Activated naive CD8-positive, alpha-beta T cell treated with anti-CD3 and anti-CD28 coated beads for 36 hours (primary cell): ENCODE measurements around the gene QPRT. TPM values are rescaled to one million over a fixed set of nuclear protein-coding genes. Genes with fewer than 3 reads are reported as not detected.
A peak's percentile ranks its signal among the peaks of the same experiment; 100 is the strongest.
"Not testable (repeated sequence)": the region's sequence is repeated elsewhere in the genome, so short reads cannot be mapped to it uniquely, and the experiment has no call there.

Experiments used
- DNase-seq: peaks from one replicate; pipeline ENCODE4 v3.0.0; 2021
- H3K27ac Mint-ChIP-seq: one replicate; pipeline ENCODE4 v1.8.0; 2022; ENCODE audit warnings: mild to moderate bottlenecking, moderate library complexity, mixed read lengths
- H3K27me3 Mint-ChIP-seq: one replicate; pipeline ENCODE4 v1.8.0; 2022; ENCODE audit warnings: mild to moderate bottlenecking, mixed read lengths
- H3K36me3 Mint-ChIP-seq: one replicate; pipeline ENCODE4 v1.8.0; 2021; ENCODE audit warnings: mild to moderate bottlenecking, mixed read lengths
- H3K4me1 Mint-ChIP-seq: one replicate; pipeline ENCODE4 v1.8.0; 2021; ENCODE audit warnings: mixed read lengths
- H3K4me3 Mint-ChIP-seq: one replicate; pipeline ENCODE4 v1.8.0; 2022; ENCODE audit warnings: mild to moderate bottlenecking, moderate library complexity, mixed read lengths
- H3K9me3 Mint-ChIP-seq: one replicate; pipeline ENCODE4 v1.8.0; 2022; ENCODE audit warnings: mixed read lengths
- total RNA-seq, 2 experiments: library from RNA; stranded (reverse); gene quantifications; one replicate each; pipeline ENCODE4 v1.2.3, GENCODE V29; 2021

QPRT gene
- total RNA-seq, 2 experiments from 2014 or later, result 5.4 to 5.5 TPM

DNA sequence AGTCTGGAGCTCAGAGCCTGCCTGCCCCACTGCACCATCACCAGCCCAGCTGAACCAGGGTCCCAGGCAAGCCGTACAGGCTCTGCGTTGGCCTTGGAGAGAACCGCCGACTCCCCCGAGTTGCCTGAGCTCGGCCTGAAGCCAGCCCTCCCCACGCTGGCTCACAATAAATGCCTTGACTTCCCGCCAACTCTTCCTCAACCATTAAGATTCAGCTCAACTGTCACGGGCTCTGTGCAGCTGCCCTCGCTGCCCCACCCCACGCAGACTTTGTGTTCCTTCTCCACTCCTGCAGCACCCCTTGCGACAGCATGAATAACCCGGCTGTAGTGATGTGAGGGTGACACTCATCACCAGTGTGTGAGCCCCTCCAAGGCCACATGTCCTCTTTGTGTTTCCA, 4.8 kb upstream of the QPRT start:
- no peaks in the 10 kb centered on the region for H3K36me3 Mint-ChIP-seq
- no peak overlapping the region for H3K4me3 Mint-ChIP-seq
- no peak overlapping the region for H3K27ac Mint-ChIP-seq
- H3K9me3 Mint-ChIP-seq, result no peaks in the 10 kb centered on the region
- no peak for DNase-seq
- no peaks in the 10 kb centered on the region for H3K27me3 Mint-ChIP-seq
- H3K4me1 Mint-ChIP-seq, result peaks cover 15% of the 10 kb centered on the region

DNA sequence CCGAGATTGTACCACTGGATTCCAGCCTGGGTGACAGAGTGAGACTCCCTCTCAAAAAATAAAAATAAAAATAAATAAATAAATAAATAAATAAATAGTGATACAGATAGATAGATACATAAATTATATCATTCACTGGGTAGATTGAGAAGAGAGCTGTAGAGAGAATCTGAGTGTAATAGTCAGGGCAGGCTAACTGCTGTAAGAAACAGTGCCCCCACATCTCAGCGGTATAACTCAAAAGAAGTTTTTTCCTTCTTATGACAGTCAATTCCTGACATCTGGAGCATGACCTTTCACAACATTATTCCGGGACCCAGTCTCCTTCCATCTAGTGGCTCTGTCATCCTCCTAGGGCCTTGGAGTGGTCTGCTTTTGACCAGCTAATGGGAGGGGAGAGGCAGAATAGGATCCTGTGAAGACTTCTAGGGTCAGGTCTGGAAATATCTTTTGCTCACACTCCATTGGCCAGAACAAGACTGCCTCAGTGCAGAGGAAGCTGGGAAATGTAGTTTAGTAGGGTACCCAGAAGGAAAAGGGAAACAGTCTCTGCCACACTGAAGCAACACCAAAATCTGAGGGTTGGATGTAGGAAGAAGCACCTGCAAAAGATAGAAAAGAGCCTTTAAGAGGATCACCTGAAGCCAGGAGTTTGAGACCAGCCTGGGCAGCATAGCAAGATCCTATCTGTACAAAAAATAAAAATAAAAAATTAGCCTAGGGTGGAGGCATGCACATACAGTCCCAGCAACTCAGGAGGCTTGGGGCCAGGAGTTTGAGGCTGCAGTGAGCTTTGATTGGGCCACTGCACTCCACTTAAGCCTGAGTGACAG, 3.0 kb upstream of the QPRT start:
- Mint-ChIP-seq H3K27me3 (no peaks in the 10 kb centered on the region), H3K36me3 (no peaks in the 10 kb centered on the region), H3K9me3 (no peaks in the 10 kb centered on the region), H3K4me1 (peaks cover 20% of the 10 kb centered on the region), H3K4me3 (no peak overlapping the region), H3K27ac (no peak overlapping the region)
- DNase-seq, result no peak

DNA sequence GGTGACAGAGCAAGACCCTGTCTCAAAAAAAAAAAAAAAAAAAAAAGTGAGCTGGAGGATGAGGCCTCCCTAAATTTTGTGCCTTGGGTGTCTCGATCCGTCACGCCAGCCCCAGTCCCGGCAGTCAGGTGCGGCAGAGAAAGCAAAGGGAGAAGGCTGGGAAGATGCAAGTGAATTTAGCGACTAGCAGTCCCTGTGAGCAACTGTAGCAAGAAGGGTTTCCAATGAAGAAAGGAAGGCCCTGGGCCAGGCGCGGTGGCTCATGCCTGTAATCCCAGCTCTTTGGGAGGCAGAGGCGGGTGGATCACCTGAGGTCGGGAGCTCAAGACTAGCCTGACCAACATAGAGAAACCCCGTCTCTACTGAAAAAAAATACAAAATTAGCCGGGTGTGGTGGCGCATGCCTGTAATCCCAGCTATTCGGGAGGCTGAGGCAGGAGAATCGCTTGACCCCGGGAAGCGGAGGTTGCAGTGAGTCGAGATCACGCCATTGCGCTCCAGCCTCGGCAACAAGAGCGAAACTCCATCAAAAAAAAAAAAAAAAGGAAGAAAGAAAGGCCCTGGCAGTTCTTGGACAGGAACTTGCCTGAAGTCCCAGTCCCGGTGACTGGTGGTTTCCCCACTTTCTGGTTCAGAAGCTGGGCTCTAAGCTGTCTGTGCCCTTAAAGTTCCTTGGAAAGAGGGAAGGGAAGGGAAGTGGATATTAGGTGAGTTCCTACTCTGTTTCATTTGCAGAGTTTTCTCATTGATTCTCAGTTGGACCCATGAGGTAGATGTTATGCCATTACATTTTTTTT, 1.8 kb upstream of the QPRT start:
- no peaks in the 10 kb centered on the region for H3K36me3 Mint-ChIP-seq
- H3K9me3 Mint-ChIP-seq, result no peaks in the 10 kb centered on the region
- peaks cover 20% of the 10 kb centered on the region for H3K4me1 Mint-ChIP-seq
- DNase-seq, result no peak
- H3K27ac Mint-ChIP-seq, result no peak overlapping the region
- no peak overlapping the region for H3K4me3 Mint-ChIP-seq
- no peaks in the 10 kb centered on the region for H3K27me3 Mint-ChIP-seq

DNA sequence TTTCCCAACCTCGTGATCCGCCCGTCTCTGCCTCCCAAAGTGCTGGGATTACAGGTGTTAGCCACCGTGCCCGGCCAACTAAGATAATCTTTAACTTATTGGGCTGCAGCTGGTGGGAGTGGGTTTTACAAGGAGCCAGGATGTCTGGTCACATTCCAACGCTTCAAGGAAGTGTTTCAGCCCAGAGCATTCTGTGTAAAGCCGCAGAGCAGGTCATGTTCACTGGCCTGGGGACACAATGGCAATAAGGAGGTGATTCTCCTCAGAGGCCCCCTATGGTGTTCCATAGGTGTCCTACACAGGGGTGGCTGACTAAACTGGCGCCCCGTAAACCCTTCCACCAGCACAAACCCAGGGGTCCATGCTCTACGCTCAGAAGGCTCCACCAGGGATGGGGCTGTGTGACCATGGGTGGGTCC, 1.2 kb downstream of the QPRT start:
- peak overlapping the region; percentile 54 for H3K4me3 Mint-ChIP-seq
- H3K36me3 Mint-ChIP-seq, result no peaks in the 10 kb centered on the region
- no peaks in the 10 kb centered on the region for H3K9me3 Mint-ChIP-seq
- H3K27ac Mint-ChIP-seq, result no peak overlapping the region
- H3K4me1 Mint-ChIP-seq, result peaks cover 16% of the 10 kb centered on the region
- no peaks in the 10 kb centered on the region for H3K27me3 Mint-ChIP-seq
- DNase-seq, result no peak

DNA sequence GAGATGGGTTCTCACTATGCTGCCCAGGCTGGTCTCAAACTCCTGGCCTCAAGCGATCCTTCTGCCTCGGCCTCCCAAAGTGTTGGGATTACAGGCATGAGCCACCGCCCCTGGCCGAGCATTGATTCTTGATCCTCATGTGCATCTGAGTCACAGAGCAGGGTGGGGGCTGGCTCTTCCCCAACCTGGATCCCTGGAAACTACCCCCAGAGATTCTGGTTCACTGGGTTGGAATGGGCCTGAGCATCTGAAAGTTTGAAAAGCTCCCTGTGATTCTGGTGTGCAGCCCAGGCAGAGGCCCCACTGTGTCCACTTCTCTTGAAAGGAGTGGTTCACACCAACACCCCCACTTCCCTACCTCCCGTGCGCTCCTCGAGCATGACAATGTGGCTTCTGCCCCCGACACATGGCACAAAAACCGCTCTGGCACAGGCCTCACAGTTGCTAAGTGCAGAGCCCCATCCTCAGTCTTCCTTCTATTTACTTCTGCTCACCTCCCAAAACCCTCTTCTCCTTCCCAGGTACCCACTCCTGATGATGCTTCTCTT, 4.6 kb downstream of the QPRT start:
- no peaks in the 10 kb centered on the region for H3K9me3 Mint-ChIP-seq
- no peaks in the 10 kb centered on the region for H3K36me3 Mint-ChIP-seq
- peaks cover 27% of the 10 kb centered on the region for H3K4me1 Mint-ChIP-seq
- no peak for DNase-seq
- no peak overlapping the region for H3K27ac Mint-ChIP-seq
- no peaks in the 10 kb centered on the region for H3K27me3 Mint-ChIP-seq
- H3K4me3 Mint-ChIP-seq, result no peak overlapping the region

DNA sequence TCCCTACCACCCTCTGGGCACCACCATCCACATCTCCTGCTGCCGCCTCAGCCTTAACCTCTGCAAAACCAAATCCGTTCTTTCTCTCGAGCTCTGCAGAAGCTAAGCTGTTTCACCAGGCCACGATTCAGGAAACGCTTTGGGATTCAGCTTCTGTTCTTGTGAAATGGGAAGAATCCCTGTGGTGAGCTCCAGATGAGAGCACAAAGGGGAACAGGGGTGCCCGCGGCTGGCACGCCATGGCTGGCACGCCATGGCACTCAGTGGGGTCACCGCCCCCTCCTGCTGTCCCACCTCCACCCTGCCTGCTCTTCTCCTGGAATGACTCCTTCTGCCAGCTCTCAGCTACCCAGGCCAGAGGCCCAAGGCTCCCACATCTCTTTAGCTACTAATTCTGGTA, 5.7 kb downstream of the QPRT start:
- H3K27me3 Mint-ChIP-seq, result no peaks in the 10 kb centered on the region
- H3K36me3 Mint-ChIP-seq, result no peaks in the 10 kb centered on the region
- no peak overlapping the region for H3K4me3 Mint-ChIP-seq
- no peak for DNase-seq
- H3K27ac Mint-ChIP-seq, result no peak overlapping the region
- no peaks in the 10 kb centered on the region for H3K9me3 Mint-ChIP-seq
- peaks cover 21% of the 10 kb centered on the region for H3K4me1 Mint-ChIP-seq

DNA sequence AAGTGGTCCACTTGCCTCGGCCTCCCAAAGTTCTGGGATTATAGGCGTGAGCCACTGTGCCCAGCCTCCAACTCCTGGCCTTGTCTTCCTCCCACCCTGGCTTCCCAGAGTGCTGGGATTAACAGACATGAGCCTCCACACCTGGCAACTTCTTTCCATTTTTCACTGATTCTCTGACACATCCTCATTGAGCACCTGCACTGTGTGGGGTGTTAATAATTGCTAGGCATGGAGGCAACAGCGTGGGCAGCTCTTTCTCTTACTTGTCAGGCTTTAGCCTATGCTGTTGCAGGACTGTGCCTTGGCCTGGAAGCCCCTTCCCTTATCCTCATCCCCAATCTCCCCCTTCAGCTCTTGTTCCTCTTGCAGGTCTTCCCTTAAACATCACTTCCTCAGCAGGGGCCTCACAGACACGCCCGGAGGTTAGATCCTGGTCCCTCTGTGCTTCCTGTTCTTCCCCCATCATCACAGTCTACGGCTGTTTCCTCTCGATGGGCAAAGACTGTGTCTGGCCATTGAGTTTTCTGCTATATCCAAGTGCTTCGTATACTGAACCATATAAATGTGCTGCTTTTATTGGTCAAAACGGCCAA, 7.9 kb downstream of the QPRT start:
- Mint-ChIP-seq H3K4me3 (peak overlapping the region; percentile 16), H3K4me1 (peaks cover 19% of the 10 kb centered on the region), H3K27me3 (no peaks in the 10 kb centered on the region), H3K27ac (no peak overlapping the region), H3K9me3 (no peaks in the 10 kb centered on the region), H3K36me3 (no peaks in the 10 kb centered on the region)
- no peak for DNase-seq

DNA sequence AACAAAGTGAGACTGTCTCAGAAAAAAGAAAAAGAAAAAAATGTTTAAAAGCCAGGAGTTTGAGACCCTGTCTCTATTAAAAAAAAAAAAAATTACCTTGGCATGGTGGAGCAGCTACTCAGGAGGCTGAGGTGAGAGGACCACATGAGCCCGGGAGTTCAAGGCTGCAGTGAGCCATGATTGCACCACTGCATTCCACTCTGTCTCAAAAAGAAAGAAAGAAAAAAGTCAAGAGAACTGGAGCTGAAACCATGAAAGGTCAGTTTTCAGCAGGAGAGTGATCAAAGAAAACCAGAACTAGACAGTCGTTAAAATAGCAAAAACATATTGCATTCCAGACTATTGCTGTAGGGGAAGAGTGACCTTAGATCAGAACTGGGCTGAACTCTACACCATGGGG, 8.8 kb downstream of the QPRT start:
- Mint-ChIP-seq H3K4me3 (no peak overlapping the region), H3K36me3 (no peaks in the 10 kb centered on the region), H3K27ac (no peak overlapping the region), H3K9me3 (no peaks in the 10 kb centered on the region), H3K27me3 (no peaks in the 10 kb centered on the region), H3K4me1 (peaks cover 19% of the 10 kb centered on the region)
- DNase-seq, result no peak

DNA sequence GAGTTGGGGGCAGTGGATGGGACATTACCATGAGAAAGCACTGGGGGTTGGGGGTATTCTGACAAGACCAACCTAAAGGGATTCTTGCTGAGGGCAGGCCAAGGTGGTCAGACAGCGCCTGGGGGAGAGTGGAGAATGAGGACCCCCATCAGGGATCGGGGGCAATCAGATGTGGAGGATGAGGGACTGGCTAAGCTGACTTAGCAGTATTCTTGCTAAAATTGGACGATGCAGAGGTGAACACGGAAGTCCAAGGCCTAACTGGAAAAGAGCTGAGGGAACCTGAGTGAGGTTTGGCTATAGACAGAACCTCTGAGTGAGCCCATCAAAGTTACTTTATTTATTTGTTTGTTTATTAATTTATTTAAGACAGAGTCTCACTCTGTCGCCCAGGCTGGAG, 9.2 kb downstream of the QPRT start:
- DNase-seq, result no peak
- Mint-ChIP-seq H3K4me3 (no peak overlapping the region), H3K27me3 (no peaks in the 10 kb centered on the region)

DNA sequence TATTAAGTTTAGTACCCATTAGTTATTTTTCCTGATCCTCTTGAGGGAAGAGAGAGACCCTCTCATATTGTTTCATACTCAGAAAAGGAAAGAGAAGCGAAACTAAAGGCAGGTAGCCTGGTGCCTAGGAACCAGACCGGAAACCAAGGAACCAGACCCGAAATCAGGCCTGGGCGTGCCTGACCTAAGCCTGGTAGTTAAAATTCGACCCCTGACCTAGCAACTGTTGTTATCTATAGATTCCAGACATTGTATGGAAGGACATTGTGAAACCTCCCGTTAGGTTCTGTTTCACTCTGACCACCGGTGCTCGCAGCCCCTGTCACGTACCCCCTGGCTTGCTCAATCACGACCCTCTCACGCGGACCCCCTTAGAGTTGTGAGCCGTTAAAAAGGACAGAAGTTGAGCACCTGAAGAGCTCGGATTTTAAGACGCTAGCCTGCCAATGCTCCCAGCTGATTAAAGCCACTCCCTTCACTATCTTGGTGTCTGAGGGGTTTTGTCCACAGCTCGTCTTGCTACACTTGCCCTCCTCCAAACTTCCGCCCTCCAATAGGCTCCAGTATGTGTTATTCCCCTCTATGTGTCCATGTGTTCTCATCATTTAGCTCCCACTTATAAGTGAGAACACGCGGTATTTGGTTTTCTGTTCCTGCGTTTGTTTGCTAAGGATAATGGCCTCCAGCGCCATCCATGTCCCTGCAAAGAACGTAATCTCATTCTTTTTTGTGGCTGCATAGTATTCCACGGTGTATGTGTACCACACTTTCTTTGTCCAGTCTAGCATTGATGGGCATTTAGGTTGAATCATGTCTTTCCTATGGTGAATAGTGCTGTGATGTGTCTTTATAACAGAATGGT, 10.7 kb downstream of the QPRT start:
- H3K27me3 Mint-ChIP-seq, H3K27ac Mint-ChIP-seq, H3K9me3 Mint-ChIP-seq, H3K4me3 Mint-ChIP-seq, DNase-seq, H3K36me3 Mint-ChIP-seq: not testable (repeated sequence)
- peaks cover 19% of the 10 kb centered on the region for H3K4me1 Mint-ChIP-seq

More for the DNA sequence above, 9.2 kb downstream of the QPRT start:
- H3K4me1 Mint-ChIP-seq, result peaks cover 19% of the 10 kb centered on the region
- no peak overlapping the region for H3K27ac Mint-ChIP-seq
- H3K9me3 Mint-ChIP-seq, result no peaks in the 10 kb centered on the region
- H3K36me3 Mint-ChIP-seq, result no peaks in the 10 kb centered on the region

DNA sequence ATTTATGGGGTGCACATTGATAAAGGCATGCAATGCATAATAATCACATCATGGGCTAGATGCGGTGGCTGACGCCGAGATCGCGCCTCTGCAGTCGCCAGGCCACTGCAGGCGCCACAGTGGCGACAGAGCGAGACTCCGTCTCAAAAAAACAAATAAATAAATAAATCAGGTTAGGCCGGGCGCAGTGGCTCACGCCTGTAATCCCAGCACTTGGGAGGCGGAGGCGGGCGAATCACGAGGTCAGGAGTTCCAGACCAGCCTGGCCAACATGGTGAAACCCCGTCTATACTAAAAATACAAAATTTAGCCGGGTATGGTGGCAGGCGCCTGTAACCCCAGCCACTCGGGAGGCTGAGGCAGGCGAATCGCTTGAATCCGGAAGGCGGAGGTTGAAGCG, 13.6 kb downstream of the QPRT start:
- not testable (repeated sequence) for H3K27ac Mint-ChIP-seq, H3K4me3 Mint-ChIP-seq, DNase-seq, H3K27me3 Mint-ChIP-seq, H3K9me3 Mint-ChIP-seq, H3K4me1 Mint-ChIP-seq, H3K36me3 Mint-ChIP-seq

DNA sequence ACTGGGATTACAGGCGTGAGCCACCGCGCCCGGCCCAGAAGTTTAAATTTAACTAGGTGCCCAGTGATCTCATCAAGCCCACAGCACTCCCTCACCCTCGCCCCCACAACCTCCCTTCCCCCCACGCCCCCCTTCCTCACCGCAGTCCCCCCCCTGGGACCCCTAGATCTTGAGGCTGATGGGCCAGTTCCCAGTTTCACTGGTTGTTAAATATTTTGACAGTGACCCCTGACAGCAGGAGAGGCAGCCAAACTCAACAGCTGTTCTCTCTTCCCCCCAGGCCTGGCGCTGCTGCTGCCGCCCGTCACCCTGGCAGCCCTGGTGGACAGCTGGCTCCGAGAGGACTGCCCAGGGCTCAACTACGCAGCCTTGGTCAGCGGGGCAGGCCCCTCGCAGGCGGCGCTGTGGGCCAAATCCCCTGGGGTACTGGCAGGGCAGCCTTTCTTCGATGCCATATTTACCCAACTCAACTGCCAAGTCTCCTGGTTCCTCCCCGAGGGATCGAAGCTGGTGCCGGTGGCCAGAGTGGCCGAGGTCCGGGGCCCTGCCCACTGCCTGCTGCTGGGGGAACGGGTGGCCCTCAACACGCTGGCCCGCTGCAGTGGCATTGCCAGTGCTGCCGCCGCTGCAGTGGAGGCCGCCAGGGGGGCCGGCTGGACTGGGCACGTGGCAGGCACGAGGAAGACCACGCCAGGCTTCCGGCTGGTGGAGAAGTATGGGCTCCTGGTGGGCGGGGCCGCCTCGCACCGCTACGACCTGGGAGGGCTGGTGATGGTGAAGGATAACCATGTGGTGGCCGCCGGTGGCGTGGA, 15.6 kb downstream of the QPRT start:
- Mint-ChIP-seq H3K27me3 (no peaks in the 10 kb centered on the region), H3K4me3 (no peak overlapping the region), H3K36me3 (no peaks in the 10 kb centered on the region), H3K4me1 (peaks cover 4% of the 10 kb centered on the region), H3K9me3 (no peaks in the 10 kb centered on the region), H3K27ac (no peak overlapping the region)
- DNase-seq, result no peak

DNA sequence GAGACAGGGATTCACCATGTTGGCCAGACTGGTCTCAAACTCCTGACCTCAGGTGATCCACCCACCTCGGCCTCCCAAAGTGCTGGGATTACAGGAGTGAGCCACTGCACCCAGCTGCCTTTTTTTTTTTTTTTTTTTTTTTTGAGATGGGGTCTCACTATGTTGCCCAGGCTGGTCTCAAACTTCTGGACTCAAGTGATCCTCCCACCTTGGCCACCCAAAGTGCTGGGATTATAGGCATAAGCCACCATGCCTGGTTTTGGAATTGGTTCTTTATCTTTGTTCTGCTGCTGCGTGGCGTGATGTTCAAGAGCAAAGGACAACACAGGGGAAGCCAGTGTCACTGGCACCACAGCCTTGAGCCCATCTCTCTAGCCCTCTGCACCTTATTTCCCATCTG, 16.7 kb downstream of the QPRT start:
- H3K27me3 Mint-ChIP-seq, H3K27ac Mint-ChIP-seq, H3K36me3 Mint-ChIP-seq, H3K4me3 Mint-ChIP-seq, DNase-seq, H3K9me3 Mint-ChIP-seq, H3K4me1 Mint-ChIP-seq: not testable (repeated sequence)

DNA sequence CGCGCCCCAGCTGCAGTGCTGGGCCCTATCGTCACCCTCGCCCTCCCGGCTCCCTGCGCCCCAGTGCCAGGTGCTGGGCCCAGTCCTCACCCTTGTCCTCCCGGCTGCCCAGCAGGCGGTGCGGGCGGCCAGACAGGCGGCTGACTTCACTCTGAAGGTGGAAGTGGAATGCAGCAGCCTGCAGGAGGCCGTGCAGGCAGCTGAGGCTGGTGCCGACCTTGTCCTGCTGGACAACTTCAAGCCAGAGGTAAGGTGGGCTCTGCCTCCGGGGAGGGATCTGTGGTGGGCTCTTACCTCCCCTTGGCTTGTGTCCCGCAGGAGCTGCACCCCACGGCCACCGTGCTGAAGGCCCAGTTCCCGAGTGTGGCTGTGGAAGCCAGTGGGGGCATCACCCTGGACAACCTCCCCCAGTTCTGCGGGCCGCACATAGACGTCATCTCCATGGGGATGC, 17.9 kb downstream of the QPRT start:
- no peak for DNase-seq
- Mint-ChIP-seq H3K36me3 (no peaks in the 10 kb centered on the region), H3K4me3 (no peak overlapping the region), H3K4me1 (peaks cover 15% of the 10 kb centered on the region), H3K27me3 (no peaks in the 10 kb centered on the region), H3K9me3 (no peaks in the 10 kb centered on the region), H3K27ac (no peak overlapping the region)
